ENCODE results near the gene CERKL. TPM values are rescaled to one million over a fixed set of nuclear protein-coding genes. Genes with fewer than 3 reads are reported as not detected.

The CERKL gene
- total and polyA plus RNA-seq, 4 donors, result 1.3 to 12.0 (median 2.5) TPM

GRCh38 chr2:181682795-181683517 lies 26.1 kb upstream of the CERKL start:
- no peak for TF ChIP-seq CTCF (IDR thresholded peaks at IDR 0.05; ENCODE audit: control extremely low read depth, extremely low read depth)
- Histone ChIP-seq H3K4me3 (no peak overlapping the region), H3K36me3 (ENCODE audit: control insufficient read depth in 4 of 4, insufficient read depth in 4 of 4, low read length in 4 of 4) (no peaks in the 10 kb centered on the region), H3K9me3 (ENCODE audit: control insufficient read depth in 4 of 4, insufficient read depth in 3 of 4, low read length in 3 of 4) (peaks cover 0 to 18% (median 0%) of the 10 kb centered on the region in 4 donors), H3K27me3 (ENCODE audit: control insufficient read depth in 3 of 3, insufficient read depth in 3 of 3, low read length in 2 of 3) (peaks cover 2 to 93% (median 77%) of the 10 kb centered on the region in 3 donors), H3K27ac (ENCODE audit: low read depth in 1 of 2, low read length in 1 of 2) (no peak overlapping the region), H3K9ac (ENCODE audit: insufficient read depth in 1 of 2, low read length in 2 of 2) (no peak overlapping the region), H3K4me1 (ENCODE audit: control insufficient read depth in 5 of 5, insufficient read depth in 5 of 5, low read length in 5 of 5) (peaks cover 0 to 20% (median 6%) of the 10 kb centered on the region in 5 donors)
- 4 to 5% methylated on average over 42 of the region's 42 CpGs for WGBS, 2 donors
- DNase-seq, result no peak
- ATAC-seq (ENCODE audit: insufficient read depth, low FRiP score), result no peak

DNA sequence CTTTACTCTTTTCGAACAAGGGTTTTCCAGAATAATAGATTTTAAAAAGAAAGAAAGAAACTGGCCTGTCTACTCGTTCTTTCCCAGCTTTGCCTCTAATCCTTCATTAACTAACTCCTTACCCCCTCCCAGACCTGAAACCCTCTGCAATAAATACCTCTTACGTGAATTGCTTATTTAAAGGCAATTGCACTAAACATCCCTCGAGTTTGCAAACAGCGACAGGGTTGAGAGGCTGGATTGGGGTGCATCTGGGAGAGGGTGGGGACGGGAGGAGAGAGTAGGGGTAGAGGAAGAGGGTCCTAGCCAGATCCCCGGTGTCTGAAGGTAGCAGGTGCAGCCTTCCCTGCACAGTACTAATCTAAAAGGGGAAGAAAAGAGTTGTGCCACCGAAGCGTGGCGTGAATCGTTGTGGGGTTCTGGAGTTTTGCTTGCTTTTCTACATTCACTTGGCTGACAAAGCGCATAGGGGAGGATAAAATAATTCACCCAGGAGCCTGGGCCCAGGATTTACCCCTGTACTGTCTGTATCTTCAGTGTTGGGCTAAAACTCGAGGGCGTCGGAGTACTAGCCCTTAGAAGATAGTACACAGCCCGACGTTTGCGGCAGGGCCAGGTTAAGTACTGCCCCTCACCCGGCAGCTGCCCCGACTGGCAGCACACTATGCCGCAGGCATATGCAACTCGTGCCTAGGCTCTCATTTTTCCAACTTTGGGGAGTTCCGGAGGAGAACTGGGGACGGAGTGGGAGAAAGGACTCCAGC lies 25.3 kb upstream of the CERKL start:
- Histone ChIP-seq H3K27ac (ENCODE audit: low read depth in 1 of 2, low read length in 1 of 2) (no peak overlapping the region), H3K4me3 (no peak overlapping the region), H3K4me1 (ENCODE audit: control insufficient read depth in 5 of 5, insufficient read depth in 5 of 5, low read length in 5 of 5) (peaks cover 0 to 20% (median 6%) of the 10 kb centered on the region in 5 donors), H3K9ac (ENCODE audit: insufficient read depth in 1 of 2, low read length in 2 of 2) (no peak overlapping the region), H3K9me3 (ENCODE audit: control insufficient read depth in 4 of 4, insufficient read depth in 3 of 4, low read length in 3 of 4) (peaks cover 0 to 22% (median 0%) of the 10 kb centered on the region in 4 donors), H3K27me3 (ENCODE audit: control insufficient read depth in 3 of 3, insufficient read depth in 3 of 3, low read length in 2 of 3) (peaks cover 6 to 90% (median 75%) of the 10 kb centered on the region in 3 donors), H3K36me3 (ENCODE audit: control insufficient read depth in 4 of 4, insufficient read depth in 4 of 4, low read length in 4 of 4) (no peaks in the 10 kb centered on the region)
- TF ChIP-seq CTCF (IDR thresholded peaks at IDR 0.05; ENCODE audit: control extremely low read depth, extremely low read depth), result no peak
- DNase-seq, result no peak
- ATAC-seq (ENCODE audit: insufficient read depth, low FRiP score), result no peak
- 6 to 8% methylated on average over 24 of the region's 24 CpGs for WGBS, 2 donors

DNA sequence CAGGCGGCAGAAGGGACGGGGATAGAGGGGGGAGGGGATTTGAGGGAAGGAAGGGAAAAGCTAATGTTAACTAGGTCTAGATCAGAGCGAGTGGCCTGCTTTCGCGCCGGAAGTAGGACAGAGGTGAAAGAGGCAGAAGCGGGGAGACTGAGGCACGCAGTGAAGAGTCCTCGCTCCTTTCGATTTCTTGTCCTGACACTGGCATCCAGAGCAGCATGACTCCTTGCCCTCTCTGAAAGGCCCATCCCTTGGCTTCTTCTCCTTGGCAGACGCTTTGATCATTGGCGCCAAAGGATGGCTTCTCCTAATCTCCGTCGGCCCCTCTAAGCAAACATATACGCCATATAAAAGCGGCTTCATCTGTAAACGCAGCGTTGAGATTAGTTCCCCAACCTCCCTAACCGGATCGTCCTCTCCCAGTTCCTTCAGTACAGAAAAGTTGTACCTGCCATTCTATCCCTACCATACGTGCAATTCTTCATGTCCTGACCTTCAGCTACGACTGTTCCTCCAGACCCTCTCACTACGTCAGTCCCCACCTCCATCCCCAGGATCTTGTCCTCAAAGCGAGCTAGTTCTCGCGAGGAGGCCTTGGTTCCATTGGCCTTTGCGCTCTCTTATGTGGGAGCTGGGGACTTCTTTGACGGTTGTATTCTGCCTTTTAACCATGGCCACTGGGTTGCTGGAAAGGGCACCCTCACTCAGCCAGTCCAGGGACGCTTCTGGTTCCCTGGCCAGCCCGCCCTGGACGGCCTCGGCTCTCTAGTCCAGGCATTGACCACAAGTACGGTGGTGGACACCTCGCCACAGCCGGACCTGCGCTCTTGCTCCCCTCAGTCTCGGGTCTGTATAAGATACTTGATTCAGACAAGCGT lies 24.3 kb upstream of the CERKL start:
- no peak for DNase-seq
- H3K4me3 ChIP-seq, result no peak overlapping the region
- 4 to 5% methylated on average over 38 of the region's 38 CpGs for WGBS, 2 donors
- H3K27me3 ChIP-seq (ENCODE audit: control insufficient read depth in 3 of 3, insufficient read depth in 3 of 3, low read length in 2 of 3), result peaks cover 6 to 81% (median 70%) of the 10 kb centered on the region in 3 donors
- peaks cover 0 to 20% (median 6%) of the 10 kb centered on the region in 5 donors for H3K4me1 ChIP-seq (ENCODE audit: control insufficient read depth in 5 of 5, insufficient read depth in 5 of 5, low read length in 5 of 5)
- TF ChIP-seq CTCF (IDR thresholded peaks at IDR 0.05; ENCODE audit: control extremely low read depth, extremely low read depth), result no peak
- no peaks in the 10 kb centered on the region for H3K36me3 ChIP-seq (ENCODE audit: control insufficient read depth in 4 of 4, insufficient read depth in 4 of 4, low read length in 4 of 4)
- no peak for ATAC-seq (ENCODE audit: insufficient read depth, low FRiP score)
- no peak overlapping the region for H3K27ac ChIP-seq (ENCODE audit: low read depth in 1 of 2, low read length in 1 of 2)
- no peak overlapping the region for H3K9ac ChIP-seq (ENCODE audit: insufficient read depth in 1 of 2, low read length in 2 of 2)
- H3K9me3 ChIP-seq (ENCODE audit: control insufficient read depth in 4 of 4, insufficient read depth in 3 of 4, low read length in 3 of 4), result peaks cover 0 to 22% (median 0%) of the 10 kb centered on the region in 4 donors

All from lung (tissue), 12 donors.